Activated naive CD8-positive, alpha-beta T cell treated with anti-CD3 and anti-CD28 coated beads for 36 hours (primary cell): Measurements from ENCODE around the gene TNNT3. TPM values are rescaled to one million over a fixed set of nuclear protein-coding genes. Genes with fewer than 3 reads are reported as not detected.

Experiments used
- DNase-seq: peaks from one replicate; pipeline ENCODE4 v3.0.0; 2021
- H3K27ac Mint-ChIP-seq: one replicate; pipeline ENCODE4 v1.8.0; 2022; ENCODE audit warnings: mild to moderate bottlenecking, moderate library complexity, mixed read lengths
- H3K27me3 Mint-ChIP-seq: one replicate; pipeline ENCODE4 v1.8.0; 2022; ENCODE audit warnings: mild to moderate bottlenecking, mixed read lengths
- H3K36me3 Mint-ChIP-seq: one replicate; pipeline ENCODE4 v1.8.0; 2021; ENCODE audit warnings: mild to moderate bottlenecking, mixed read lengths
- H3K4me1 Mint-ChIP-seq: one replicate; pipeline ENCODE4 v1.8.0; 2021; ENCODE audit warnings: mixed read lengths
- H3K4me3 Mint-ChIP-seq: one replicate; pipeline ENCODE4 v1.8.0; 2022; ENCODE audit warnings: mild to moderate bottlenecking, moderate library complexity, mixed read lengths
- H3K9me3 Mint-ChIP-seq: one replicate; pipeline ENCODE4 v1.8.0; 2022; ENCODE audit warnings: mixed read lengths
- total RNA-seq, 2 experiments: library from RNA; stranded (reverse); gene quantifications; one replicate each; pipeline ENCODE4 v1.2.3, GENCODE V29; 2021

The TNNT3 gene
- total RNA-seq, 2 experiments from 2014 or later = 0.50 to 0.54 TPM

GRCh38 chr11:1964348-1964747, 44.8 kb downstream of the TNNT3 start:
- Mint-ChIP-seq H3K4me3 (no peak overlapping the region), H3K36me3 (no peaks in the 10 kb centered on the region), H3K27me3 (no peaks in the 10 kb centered on the region), H3K9me3 (no peaks in the 10 kb centered on the region), H3K27ac (no peak overlapping the region), H3K4me1 (no peaks in the 10 kb centered on the region)
- DNase-seq = no peak

GRCh38 chr11:1964955-1965354, 45.5 kb downstream of the TNNT3 start:
- no peak for DNase-seq
- no peaks in the 10 kb centered on the region for H3K4me1 Mint-ChIP-seq
- H3K9me3 Mint-ChIP-seq = no peaks in the 10 kb centered on the region
- no peaks in the 10 kb centered on the region for H3K27me3 Mint-ChIP-seq
- H3K4me3 Mint-ChIP-seq = no peak overlapping the region
- H3K27ac Mint-ChIP-seq = no peak overlapping the region
- H3K36me3 Mint-ChIP-seq = no peaks in the 10 kb centered on the region

GRCh38 chr11:1966531-1966930, 47.0 kb downstream of the TNNT3 start:
- no peaks in the 10 kb centered on the region for H3K9me3 Mint-ChIP-seq

GRCh38 chr11:1967641-1968225, 48.2 kb downstream of the TNNT3 start:
- Mint-ChIP-seq H3K36me3 (no peaks in the 10 kb centered on the region), H3K4me3 (no peak overlapping the region), H3K4me1 (no peaks in the 10 kb centered on the region), H3K27ac (no peak overlapping the region), H3K9me3 (no peaks in the 10 kb centered on the region), H3K27me3 (no peaks in the 10 kb centered on the region)
- DNase-seq = no peak

More at GRCh38 chr11:1966531-1966930, 47.0 kb downstream of the TNNT3 start:
- Mint-ChIP-seq H3K27ac (no peak overlapping the region), H3K4me3 (no peak overlapping the region), H3K27me3 (no peaks in the 10 kb centered on the region), H3K4me1 (no peaks in the 10 kb centered on the region), H3K36me3 (no peaks in the 10 kb centered on the region)
- DNase-seq = no peak

GRCh38 chr11:1968454-1969002, 49.0 kb downstream of the TNNT3 start:
- Mint-ChIP-seq H3K27me3 (no peaks in the 10 kb centered on the region), H3K4me1 (no peaks in the 10 kb centered on the region), H3K27ac (no peak overlapping the region), H3K9me3 (no peaks in the 10 kb centered on the region), H3K4me3 (no peak overlapping the region), H3K36me3 (no peaks in the 10 kb centered on the region)
- no peak for DNase-seq

- H3K9me3 Mint-ChIP-seq = no peaks in the 10 kb centered on the region
These were observed 49.5 kb downstream of the TNNT3 start for GRCh38 chr11:1969035-1969434.

GRCh38 chr11:1969776-1970175, 50.3 kb downstream of the TNNT3 start:
- Mint-ChIP-seq H3K27ac (no peak overlapping the region), H3K27me3 (no peaks in the 10 kb centered on the region), H3K4me3 (no peak overlapping the region), H3K9me3 (no peaks in the 10 kb centered on the region), H3K4me1 (no peaks in the 10 kb centered on the region), H3K36me3 (no peaks in the 10 kb centered on the region)
- DNase-seq = no peak

More at GRCh38 chr11:1969035-1969434, 49.5 kb downstream of the TNNT3 start:
- H3K27ac Mint-ChIP-seq = no peak overlapping the region
- no peaks in the 10 kb centered on the region for H3K4me1 Mint-ChIP-seq
- H3K4me3 Mint-ChIP-seq = no peak overlapping the region
- no peak for DNase-seq
- H3K27me3 Mint-ChIP-seq = no peaks in the 10 kb centered on the region
- no peaks in the 10 kb centered on the region for H3K36me3 Mint-ChIP-seq

GRCh38 chr11:1970956-1971355, 51.5 kb downstream of the TNNT3 start:
- Mint-ChIP-seq H3K27ac (no peak overlapping the region), H3K4me1 (no peaks in the 10 kb centered on the region), H3K27me3 (no peaks in the 10 kb centered on the region), H3K36me3 (no peaks in the 10 kb centered on the region), H3K9me3 (no peaks in the 10 kb centered on the region), H3K4me3 (no peak overlapping the region)
- DNase-seq = no peak

GRCh38 chr11:1975185-1975584, 55.7 kb downstream of the TNNT3 start:
- no peaks in the 10 kb centered on the region for H3K4me1 Mint-ChIP-seq
- H3K4me3 Mint-ChIP-seq = no peak overlapping the region
- H3K36me3 Mint-ChIP-seq = no peaks in the 10 kb centered on the region
- no peaks in the 10 kb centered on the region for H3K9me3 Mint-ChIP-seq
- no peak overlapping the region for H3K27ac Mint-ChIP-seq
- H3K27me3 Mint-ChIP-seq = no peaks in the 10 kb centered on the region
- no peak for DNase-seq

GRCh38 chr11:1978720-1979473, 59.4 kb downstream of the TNNT3 start:
- Mint-ChIP-seq H3K9me3 (no peaks in the 10 kb centered on the region), H3K4me3 (no peak overlapping the region), H3K4me1 (no peaks in the 10 kb centered on the region), H3K36me3 (no peaks in the 10 kb centered on the region), H3K27me3 (no peaks in the 10 kb centered on the region), H3K27ac (no peak overlapping the region)
- DNase-seq = no peak

GRCh38 chr11:1979607-1980006, 60.1 kb downstream of the TNNT3 start:
- no peaks in the 10 kb centered on the region for H3K4me1 Mint-ChIP-seq
- no peaks in the 10 kb centered on the region for H3K9me3 Mint-ChIP-seq

GRCh38 chr11:1982873-1983600, 63.5 kb downstream of the TNNT3 start:
- Mint-ChIP-seq H3K27ac (no peak overlapping the region), H3K9me3 (no peaks in the 10 kb centered on the region), H3K4me1 (no peaks in the 10 kb centered on the region), H3K27me3 (no peaks in the 10 kb centered on the region), H3K4me3 (no peak overlapping the region), H3K36me3 (no peaks in the 10 kb centered on the region)
- no peak for DNase-seq

More at GRCh38 chr11:1979607-1980006, 60.1 kb downstream of the TNNT3 start:
- no peaks in the 10 kb centered on the region for H3K36me3 Mint-ChIP-seq
- no peaks in the 10 kb centered on the region for H3K27me3 Mint-ChIP-seq
- H3K4me3 Mint-ChIP-seq = no peak overlapping the region
- no peak for DNase-seq
- no peak overlapping the region for H3K27ac Mint-ChIP-seq

GRCh38 chr11:1983601-1983961, 64.1 kb downstream of the TNNT3 start:
- Mint-ChIP-seq H3K4me3 (no peak overlapping the region), H3K4me1 (no peaks in the 10 kb centered on the region), H3K27ac (no peak overlapping the region), H3K27me3 (no peaks in the 10 kb centered on the region), H3K36me3 (no peaks in the 10 kb centered on the region), H3K9me3 (no peaks in the 10 kb centered on the region)
- no peak for DNase-seq

GRCh38 chr11:1987024-1987423, 67.5 kb downstream of the TNNT3 start:
- Mint-ChIP-seq H3K4me3 (no peak overlapping the region), H3K4me1 (no peaks in the 10 kb centered on the region), H3K27ac (no peak overlapping the region), H3K36me3 (no peaks in the 10 kb centered on the region), H3K27me3 (no peaks in the 10 kb centered on the region), H3K9me3 (no peaks in the 10 kb centered on the region)
- no peak for DNase-seq

GRCh38 chr11:1988174-1988573, 68.7 kb downstream of the TNNT3 start:
- DNase-seq = no peak
- H3K36me3 Mint-ChIP-seq = no peaks in the 10 kb centered on the region
- no peaks in the 10 kb centered on the region for H3K27me3 Mint-ChIP-seq
- no peak overlapping the region for H3K27ac Mint-ChIP-seq
- H3K4me1 Mint-ChIP-seq = no peaks in the 10 kb centered on the region
- H3K4me3 Mint-ChIP-seq = no peak overlapping the region
- no peaks in the 10 kb centered on the region for H3K9me3 Mint-ChIP-seq
